Pancreas (tissue), 10 donors: Measurements from ENCODE around the gene ACSF3. TPM values are rescaled to one million over a fixed set of nuclear protein-coding genes. Genes with fewer than 3 reads are reported as not detected.

ENCODE experiments used
- ATAC-seq, 4 donors: fragments of 200-7000 bp; cut with Tn5 transposase; one replicate each; pipeline versions ENCODE4 v1.8.0 to v1.9.1; 2020; ENCODE audit warnings: mild to moderate bottlenecking in 4 of 4, moderate library complexity in 4 of 4
- DNase-seq, 6 donors: peaks; one replicate each; pipeline ENCODE4 v3.0.0-alpha.2; 2020
- FAIRE-seq: peaks from 2 replicates; lab custom pipeline; 2012; peaks lifted over from hg19 to GRCh38; lab: Jason Lieb, UNC
- H3K27ac ChIP-seq, 4 donors: fragments of 200-600 bp; sonication (generic); 1 replicate in 3 of 4; 2 replicates in 1 of 4; pipeline versions ENCODE4 v1.5.0 to v1.8.0; 2020
- H3K27me3 ChIP-seq, 4 donors: fragments of 200-600 bp; one replicate each; pipeline ENCODE4 v1.8.0; 2021
- H3K36me3 ChIP-seq, 3 donors: fragments of 200-600 bp; sonication (generic) in 1 of 3; one replicate each; pipeline versions ENCODE4 v1.5.0 to v1.8.0; 2020 to 2021
- H3K4me1 ChIP-seq, 3 donors: fragments of 200-600 bp; one replicate each; pipeline ENCODE4 v1.8.0; 2021
- H3K4me3 ChIP-seq, 4 donors: fragments of 200-600 bp; sonication (generic) in 2 of 4; one replicate each; pipeline versions ENCODE4 v1.5.0 to v1.8.0; 2020 to 2021
- H3K9me3 ChIP-seq, 4 donors: fragments of 200-600 bp; one replicate each; pipeline ENCODE4 v1.8.0; 2021
- WGBS, 2 donors: extraction: QIAGEN DNeasy Blood & Tissue Kit; methylation state at CpG; one replicate each; pipeline ENCODE4 v1.1.7; 2013; 5-methylcytosine and 5-hydroxymethylcytosine counted together
- intact Hi-C, 3 donors: fragments of 100-400 bp; cut with DNase I; formaldehyde crosslinking; loops; one replicate each; pipeline versions ENCODE4 v1.11.1 to v1.14.2; 2022
- polyA plus RNA-seq, 2 donors: library from polyadenylated mRNA; stranded (reverse); fragments of 200-250 nt; gene quantifications; one replicate each; pipeline ENCODE4 v1.2.3, GENCODE V29; 2013
- total RNA-seq, 6 donors: library from RNA; stranded (reverse); fragmentation: NEBNext Ultra II Directional in 4 of 6; extraction: Animal tissue kit (Norgen Biotek cat#: 25700) in 4 of 6; gene quantifications; one replicate each; pipeline versions ENCODE4 v1.2.1 to v1.2.4, GENCODE V29; 2021 to 2023
- TF ChIP-seq, protein P1 (sequence below), 4 donors: fragments of 200-600 bp; sonication (generic) in 3 of 4; IDR thresholded peaks; one replicate each; pipeline versions ENCODE4 v1.5.0 to v1.8.0; 2021; ENCODE audit warnings: antibody characterized with exemption in 4 of 4
- donor health status: healthy with polysubstance abuse.
- donor health status: DM: no; HTN: no; CAD: no; lungs with moderate emphysema.
- donor health status: DM: no; HTN: no; CAD: no.
- donor health status: control.
- donor health status: control.
- donor health status: Bipolar disorder and iron deficiency.
- donor health status: DM: yes; HTN: yes; CAD: no.
- donor health status: DM: no; HTN: no; CAD: no.
- donor health status: DM: no; HTN: no; CAD: no.
- donor health status: DM: yes; HTN: yes; CAD: no.

ACSF3 gene
- total and polyA plus RNA-seq, 8 donors = 17.3 to 36.9 (median 20.8) TPM

GRCh38 chr16:89174877-89175276, 81.2 kb downstream of the ACSF3 start:
- Histone ChIP-seq H3K27me3 (no peaks in the 10 kb centered on the region), H3K36me3 (no peaks in the 10 kb centered on the region), H3K4me1 (peaks cover 0 to 7% (median 4%) of the 10 kb centered on the region in 3 donors), H3K27ac (no peak overlapping the region), H3K4me3 (no peak overlapping the region), H3K9me3 (no peaks in the 10 kb centered on the region)
- DNase-seq = peak in 1 of 6 donors; percentile 74
- TF ChIP-seq, protein P1, sequence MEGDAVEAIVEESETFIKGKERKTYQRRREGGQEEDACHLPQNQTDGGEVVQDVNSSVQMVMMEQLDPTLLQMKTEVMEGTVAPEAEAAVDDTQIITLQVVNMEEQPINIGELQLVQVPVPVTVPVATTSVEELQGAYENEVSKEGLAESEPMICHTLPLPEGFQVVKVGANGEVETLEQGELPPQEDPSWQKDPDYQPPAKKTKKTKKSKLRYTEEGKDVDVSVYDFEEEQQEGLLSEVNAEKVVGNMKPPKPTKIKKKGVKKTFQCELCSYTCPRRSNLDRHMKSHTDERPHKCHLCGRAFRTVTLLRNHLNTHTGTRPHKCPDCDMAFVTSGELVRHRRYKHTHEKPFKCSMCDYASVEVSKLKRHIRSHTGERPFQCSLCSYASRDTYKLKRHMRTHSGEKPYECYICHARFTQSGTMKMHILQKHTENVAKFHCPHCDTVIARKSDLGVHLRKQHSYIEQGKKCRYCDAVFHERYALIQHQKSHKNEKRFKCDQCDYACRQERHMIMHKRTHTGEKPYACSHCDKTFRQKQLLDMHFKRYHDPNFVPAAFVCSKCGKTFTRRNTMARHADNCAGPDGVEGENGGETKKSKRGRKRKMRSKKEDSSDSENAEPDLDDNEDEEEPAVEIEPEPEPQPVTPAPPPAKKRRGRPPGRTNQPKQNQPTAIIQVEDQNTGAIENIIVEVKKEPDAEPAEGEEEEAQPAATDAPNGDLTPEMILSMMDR (IDR thresholded peaks at IDR 0.05) = no peak
- 76 to 88% methylated on average over 14 of the region's 14 CpGs for WGBS, 2 donors
- no peak for FAIRE-seq
- no peak for ATAC-seq
- intact Hi-C loops = loop anchor here in 1 of 3 donors (10.0 kb wide), 1 partner anchor 360 kb away; the partner anchor contains the start of gene APRT

GRCh38 chr16:89175280-89176146, 81.9 kb downstream of the ACSF3 start:
- peak in 1 of 6 donors; percentile 74 for DNase-seq
- no peak for FAIRE-seq
- intact Hi-C loops = loop anchor here in 1 of 3 donors (10.0 kb wide), 1 partner anchor 361 kb away; the partner anchor contains the start of gene APRT
- Histone ChIP-seq H3K9me3 (no peaks in the 10 kb centered on the region), H3K36me3 (no peaks in the 10 kb centered on the region), H3K4me1 (peaks cover 0 to 6% (median 4%) of the 10 kb centered on the region in 3 donors), H3K4me3 (no peak overlapping the region), H3K27me3 (no peaks in the 10 kb centered on the region), H3K27ac (no peak overlapping the region)
- WGBS, 2 donors = 39 to 45% methylated on average over 19 to 20 of the region's 20 CpGs
- TF ChIP-seq, protein P1 (IDR thresholded peaks at IDR 0.05) = no peak
- ATAC-seq = no peak

- FAIRE-seq (no peak), DNase-seq (peak in 1 of 6 donors; percentile 72), ATAC-seq (no peak)
- Histone ChIP-seq H3K27ac (no peak overlapping the region), H3K9me3 (no peaks in the 10 kb centered on the region), H3K36me3 (no peaks in the 10 kb centered on the region), H3K4me3 (no peak overlapping the region), H3K27me3 (no peaks in the 10 kb centered on the region), H3K4me1 (no peaks in the 10 kb centered on the region)
- 62 to 79% methylated on average over 21 to 27 of the region's 27 CpGs for WGBS, 2 donors
- intact Hi-C loops = loop anchor here in 1 of 3 donors (10.0 kb wide), 1 partner anchor 361 kb away; the partner anchor contains the start of gene APRT
- TF ChIP-seq, protein P1 (IDR thresholded peaks at IDR 0.05) = no peak
These were observed 82.6 kb downstream of the ACSF3 start for GRCh38 chr16:89176147-89176690.

GRCh38 chr16:89176717-89177116, 83.1 kb downstream of the ACSF3 start:
- WGBS, 2 donors = 67 to 75% methylated on average over 9 of the region's 9 CpGs
- TF ChIP-seq, protein P1 (IDR thresholded peaks at IDR 0.05) = no peak
- H3K4me3 ChIP-seq = no peak overlapping the region
- no peaks in the 10 kb centered on the region for H3K36me3 ChIP-seq
- FAIRE-seq (no peak), ATAC-seq (no peak), DNase-seq (peak in 1 of 6 donors; percentile 72)
- H3K27ac ChIP-seq = no peak overlapping the region
- intact Hi-C loops = loop anchor here in 1 of 3 donors (10.0 kb wide), 1 partner anchor 362 kb away; the partner anchor contains the start of gene APRT
- no peaks in the 10 kb centered on the region for H3K9me3 ChIP-seq
- no peaks in the 10 kb centered on the region for H3K27me3 ChIP-seq
- no peaks in the 10 kb centered on the region for H3K4me1 ChIP-seq
